K562 (cell line): ENCODE results near the gene ZNF502. TPM values are rescaled to one million over a fixed set of nuclear protein-coding genes. Genes with fewer than 3 reads are reported as not detected.

Experiments used
- CBFA2T3 ChIP-seq: fragments of 450-650 bp; IDR thresholded peaks from 2 replicates; pipeline ENCODE4 v1.6.1; 2017
- CHD2 ChIP-seq: IDR thresholded peaks from 2 replicates; pipeline ENCODE4 v1.6.1; 2011; ENCODE audit warnings: low read depth, low read length
- DIDO1 ChIP-seq: fragments of 450-650 bp; IDR thresholded peaks from 2 replicates; pipeline ENCODE4 v1.6.1; 2016; ENCODE audit warnings: low read depth, missing biosample characterization, missing genetic modification characterization
- EHMT2 ChIP-seq: fragments of 450-650 bp; IDR thresholded peaks from 2 replicates; pipeline ENCODE4 v1.6.1; 2018; ENCODE audit warnings: antibody characterized with exemption
- EWSR1 ChIP-seq: fragments of 450-650 bp; IDR thresholded peaks from 2 replicates; pipeline ENCODE4 v1.6.1; 2018; ENCODE audit warnings: borderline replicate concordance, mild to moderate bottlenecking, low read depth, moderate library complexity; ENCODE audit not compliant: partially characterized antibody
- FOS ChIP-seq: IDR thresholded peaks from 3 replicates; pipeline ENCODE4 v1.6.1; 2011; ENCODE audit not compliant: insufficient read length; ENCODE audit errors: extremely low read depth
- HNRNPK ChIP-seq: fragments of 200-400 bp; formaldehyde crosslinking; IDR thresholded peaks from one replicate; pipeline ENCODE4 v1.6.1; 2018; ENCODE audit warnings: mild to moderate bottlenecking, low read depth, low read length; ENCODE audit not compliant: poor library complexity, severe bottlenecking
- ID3 ChIP-seq, 2 experiments: fragments of 250-450 bp in 1 of 2; fragments of 450-650 bp in 1 of 2; sonication (Bioruptor Pico) in 1 of 2; IDR thresholded peaks; 2 replicates each; pipeline versions ENCODE4 v1.6.1 to v1.8.0; 2016 to 2021; ENCODE audit warnings: mild to moderate bottlenecking in 2 of 2, moderate library complexity in 2 of 2, missing compliant biosample characterization in 1 of 2, missing genetic modification characterization in 1 of 2
- L3MBTL2 ChIP-seq: fragments of 450-650 bp; IDR thresholded peaks from 2 replicates; pipeline ENCODE4 v1.6.1; 2016; ENCODE audit warnings: mild to moderate bottlenecking, moderate library complexity
- MTA3 ChIP-seq: fragments of 450-650 bp; formaldehyde crosslinking; IDR thresholded peaks from 2 replicates; pipeline ENCODE4 v1.6.1; 2017; ENCODE audit warnings: mild to moderate bottlenecking, borderline replicate concordance
- PBX2 ChIP-seq, 2 experiments: IDR thresholded peaks in 1 of 2; conservative IDR thresholded peaks in 1 of 2; 2 replicates each; pipeline ENCODE4 v1.6.1; 2016; ENCODE audit warnings: low read depth in 2 of 2, mild to moderate bottlenecking in 1 of 2, missing compliant biosample characterization in 1 of 2, missing genetic modification characterization in 1 of 2, moderate library complexity in 1 of 2
- PPARD ChIP-seq: fragments of 250-450 bp; sonication (Bioruptor Pico); IDR thresholded peaks from 2 replicates; pipeline ENCODE4 v1.8.0; 2022; ENCODE audit warnings: inconsistent platforms, mild to moderate bottlenecking, moderate library complexity
- SAP30 ChIP-seq: fragments of 200-600 bp; sonication (generic); IDR thresholded peaks from 2 replicates; pipeline ENCODE4 v1.6.1; 2012; ENCODE audit warnings: borderline replicate concordance, low read depth, mild to moderate bottlenecking, moderate library complexity, low read length, control low read depth, inconsistent platforms; ENCODE audit not compliant: insufficient read depth, poor library complexity, severe bottlenecking
- TGIF2 ChIP-seq: sonication (generic); formaldehyde crosslinking; IDR thresholded peaks from 2 replicates; pipeline ENCODE4 v1.8.1; 2022; ENCODE audit warnings: mild to moderate bottlenecking, missing genetic modification reagents, moderate library complexity
- WHSC1 ChIP-seq: IDR thresholded peaks from one replicate; pipeline ENCODE4 v1.6.1; 2012; ENCODE audit warnings: low read length, control low read depth, inconsistent platforms
- XRCC4 ChIP-seq: IDR thresholded peaks from one replicate; pipeline ENCODE4 v1.6.1; 2011; ENCODE audit not compliant: insufficient read depth, insufficient read length; ENCODE audit errors: extremely low read depth
- ZBTB43 ChIP-seq: sonication (generic); formaldehyde crosslinking; IDR thresholded peaks from 2 replicates; pipeline ENCODE4 v1.8.0; 2023; ENCODE audit warnings: mild to moderate bottlenecking, missing genetic modification reagents
- ZNF175 ChIP-seq: fragments of 200-800 bp; sonication (Bioruptor generic); IDR thresholded peaks from 2 replicates; pipeline ENCODE4 v1.6.1; 2016; ENCODE audit warnings: low read depth, mild to moderate bottlenecking, missing genetic modification characterization, missing compliant biosample characterization
- ZNF347 ChIP-seq: fragments of 450-650 bp; formaldehyde crosslinking; IDR thresholded peaks from 2 replicates; pipeline ENCODE4 v1.4.0; 2020; ENCODE audit warnings: low read depth, mild to moderate bottlenecking, moderate library complexity
- ZNF395 ChIP-seq: fragments of 200-800 bp; sonication (Bioruptor generic); IDR thresholded peaks from 2 replicates; pipeline ENCODE4 v1.6.1; 2017; ENCODE audit warnings: missing genetic modification characterization, missing compliant biosample characterization
- ZNF699 ChIP-seq: fragments of 250-450 bp; sonication (Bioruptor Pico); IDR thresholded peaks from 2 replicates; pipeline ENCODE4 v1.8.0; 2021; ENCODE audit warnings: mild to moderate bottlenecking, moderate library complexity; ENCODE audit not compliant: insufficient replicate concordance
- polyA plus RNA-seq, 8 experiments: library from polyadenylated mRNA; depleted of rRNA in 4 of 8; stranded (reverse) in 5 of 8; unstranded in 3 of 8; fragments of >200 nt; fragmentation: Nextera tagmentation in 2 of 8; fragmentation: Illumina TruSeq in 1 of 8; extraction: Ambion mirVana in 2 of 8; extraction: Trizol in 1 of 8; gene quantifications; 2 replicates each; pipeline versions ENCODE4 v1.2.1 to v1.2.3, GENCODE V29; 2011 to 2014; ENCODE audit warnings: inconsistent platforms in 1 of 8, missing spikeins in 1 of 8
- total RNA-seq, 7 experiments: library from RNA; depleted of rRNA in 6 of 7; stranded (reverse); fragments of >200 nt in 6 of 7; fragmentation: Illumina TruSeq in 2 of 7; extraction: Trizol in 2 of 7; gene quantifications; 2 replicates each; pipeline versions ENCODE4 v1.2.1 to v1.2.3, GENCODE V29; 2011 to 2021; ENCODE audit warnings: low replicate concordance in 1 of 7

The ZNF502 gene
- total and polyA plus RNA-seq, 9 of the 15 experiments (the other 6 are each of a cell fraction or from before 2014, with no cell fraction given): 0.38 to 0.98 (median 0.67) TPM

- no peak for TF ChIP-seq PBX2 (CRISPR knock-in tag; IDR thresholded peaks at IDR 0.05; ENCODE audit: low read depth)
- no peak for TF ChIP-seq PBX2 (tag; conservative IDR thresholded peaks at IDR 0.05; ENCODE audit: low read depth)
- TF ChIP-seq ZNF347 (CRISPR knock-in tag): no peak
- no peak for TF ChIP-seq CBFA2T3
- TF ChIP-seq PPARD: no peak
- peak; percentile 96 for TF ChIP-seq DIDO1 (tag)
- no peak for TF ChIP-seq WHSC1
- TF ChIP-seq TGIF2 (CRISPR knock-in tag): peak; percentile 96; the same call in 1 of the 2 replicates
- peak; percentile 74; the same call in 1 of the 2 replicates for TF ChIP-seq ZBTB43 (CRISPR knock-in tag)
- TF ChIP-seq ZNF175 (CRISPR knock-in tag): peak; percentile 93
- peak; percentile 81 for TF ChIP-seq ZNF395 (CRISPR knock-in tag)
- no peak for TF ChIP-seq CHD2
- TF ChIP-seq ZNF699 (CRISPR knock-in tag): no peak
- TF ChIP-seq SAP30: peak; percentile 99
- TF ChIP-seq XRCC4: no peak
- peak; percentile 94 for TF ChIP-seq MTA3
- TF ChIP-seq EHMT2: no peak; the same call in 1 of the 2 replicates
- no peak for TF ChIP-seq EWSR1
- TF ChIP-seq ID3 (CRISPR knock-in tag; IDR thresholded peaks at IDR 0.05): no peak
- peak; percentile 85; the same call in 1 of the 2 replicates for TF ChIP-seq ID3 (tag; IDR thresholded peaks at IDR 0.05)
- peak; percentile 96 for TF ChIP-seq L3MBTL2
- TF ChIP-seq HNRNPK: no peak
- no peak for TF ChIP-seq FOS
Measured at GRCh38 chr3:44761424-44762169, 49.1 kb downstream of the ZNF502 start, which contains the start of the genes KIAA1143 and KIF15 (continued).
